ENCODE results near the gene CAB39L. TPM values are rescaled to one million over a fixed set of nuclear protein-coding genes. Genes with fewer than 3 reads are reported as not detected.
A peak's percentile ranks its signal among the peaks of the same experiment; 100 is the strongest.

The CAB39L gene
- total and polyA plus RNA-seq, 2 of the 13 experiments (the other 11 are each of a cell fraction or from before 2014, with no cell fraction given) = 3.1 to 6.1 TPM

- no peak for TF ChIP-seq MED8 (CRISPR knock-in tag; IDR thresholded peaks at IDR 0.05; ENCODE audit: insufficient replicate concordance)
- TF ChIP-seq ATF1 (CRISPR knock-in tag; IDR thresholded peaks at IDR 0.05) = no peak
- no peak for TF ChIP-seq ZNF343 (CRISPR knock-in tag; IDR thresholded peaks at IDR 0.05)
- TF ChIP-seq SETDB1 (CRISPR knock-in tag; IDR thresholded peaks at IDR 0.05; ENCODE audit: borderline replicate concordance) = no peak
- TF ChIP-seq ARID2 (CRISPR knock-in tag; IDR thresholded peaks at IDR 0.05; ENCODE audit: borderline replicate concordance) = no peak
- TF ChIP-seq REPIN1 (CRISPR knock-in tag; IDR thresholded peaks at IDR 0.05; ENCODE audit: borderline replicate concordance, low read depth) = no peak
- no peak for TF ChIP-seq ZNF207 (IDR thresholded peaks at IDR 0.05; ENCODE audit: borderline replicate concordance)
- TF ChIP-seq ZNF577 (CRISPR knock-in tag; IDR thresholded peaks at IDR 0.05; ENCODE audit: borderline replicate concordance, low read depth) = no peak
- TF ChIP-seq ZSCAN12 (CRISPR knock-in tag; IDR thresholded peaks at IDR 0.05) = no peak
- no peak for TF ChIP-seq CBX2 (IDR thresholded peaks at IDR 0.05; ENCODE audit: low read depth, low read length)
- TF ChIP-seq CBX2 (CRISPR knock-in tag; IDR thresholded peaks at IDR 0.05; ENCODE audit: low read depth) = no peak
- no peak for TF ChIP-seq ZNF761 (CRISPR knock-in tag; conservative IDR thresholded peaks at IDR 0.05)
- TF ChIP-seq PPARG (CRISPR knock-in tag; conservative IDR thresholded peaks at IDR 0.05) = peak; percentile 67; the same call in 1 of the 2 replicates
- TF ChIP-seq STAG1 (CRISPR knock-in tag; IDR thresholded peaks at IDR 0.05) = peak; percentile 26; the same call in 1 of the 2 replicates
- TF ChIP-seq ZNF431 (CRISPR knock-in tag; IDR thresholded peaks at IDR 0.05; ENCODE audit: borderline replicate concordance, low read depth) = 0 out of 2 replicates have a peak, but pooled peaks have one; percentile 49
- no peak for TF ChIP-seq ZBTB46 (CRISPR knock-in tag; IDR thresholded peaks at IDR 0.05; ENCODE audit: borderline replicate concordance)
- TF ChIP-seq E2F5 (CRISPR knock-in tag; conservative IDR thresholded peaks at IDR 0.05) = no peak
- no peak for TF ChIP-seq SMAD1 (CRISPR knock-in tag; IDR thresholded peaks at IDR 0.05; ENCODE audit: borderline replicate concordance, low read depth)
- no peak for TF ChIP-seq AGO2 (optimal IDR thresholded peaks at IDR 0.05; ENCODE audit: low read depth, low read length)
- TF ChIP-seq SIX4 (CRISPR knock-in tag; IDR thresholded peaks at IDR 0.05) = no peak
- TF ChIP-seq AHR (CRISPR knock-in tag; IDR thresholded peaks at IDR 0.05) = no peak
- TF ChIP-seq ZNF513 (CRISPR knock-in tag; conservative IDR thresholded peaks at IDR 0.05) = no peak
- no peak for TF ChIP-seq LRRFIP1 (CRISPR knock-in tag; conservative IDR thresholded peaks at IDR 0.05)
- TF ChIP-seq ZNF326 (CRISPR knock-in tag; IDR thresholded peaks at IDR 0.05; ENCODE audit: borderline replicate concordance) = no peak
Observed at GRCh38 chr13:49303533-49304252, 140.2 kb downstream of the CAB39L start (continued).

Data from HepG2 (cell line).